Mucosa of descending colon (tissue), 3 donors: Measurements from ENCODE around the gene DUSP16. TPM values are rescaled to one million over a fixed set of nuclear protein-coding genes. Genes with fewer than 3 reads are reported as not detected.

ENCODE experiments used
- ATAC-seq: fragments of 200-7000 bp; cut with Tn5 transposase; one replicate; pipeline ENCODE4 v1.9.1; 2020; ENCODE audit warnings: mild to moderate bottlenecking, moderate library complexity
- DNase-seq, 3 donors: peaks; one replicate each; pipeline ENCODE4 v3.0.0-alpha.2; 2020
- H3K36me3 ChIP-seq: fragments of 200-600 bp; one replicate; pipeline ENCODE4 v1.8.0; 2021; ENCODE audit warnings: low read depth, mild to moderate bottlenecking
- H3K4me1 ChIP-seq: fragments of 200-600 bp; one replicate; pipeline ENCODE4 v1.8.0; 2021; ENCODE audit warnings: low read depth, mild to moderate bottlenecking
- H3K4me3 ChIP-seq: fragments of 200-600 bp; one replicate; pipeline ENCODE4 v1.8.0; 2021; ENCODE audit warnings: mild to moderate bottlenecking
- H3K9me3 ChIP-seq: fragments of 200-600 bp; one replicate; pipeline ENCODE4 v1.8.0; 2021; ENCODE audit warnings: mild to moderate bottlenecking
- CTCF ChIP-seq: fragments of 200-600 bp; IDR thresholded peaks from one replicate; pipeline ENCODE4 v1.8.0; 2022; ENCODE audit warnings: antibody characterized with exemption, mild to moderate bottlenecking
- intact Hi-C, 2 donors: fragments of 100-400 bp; cut with DNase I in 1 of 2; cut with micrococcal nuclease in 1 of 2; formaldehyde crosslinking; loops; one replicate each; pipeline versions ENCODE4 v1.11.0 to v1.11.1; 2022; cut with DNase I, micrococcal nuclease
- total RNA-seq, 3 donors: library from RNA; stranded (reverse); fragmentation: NEBNext Ultra II Directional in 2 of 3; extraction: Animal tissue kit (Norgen Biotek cat#: 25700) in 2 of 3; gene quantifications; one replicate each; pipeline versions ENCODE4 v1.2.1 to v1.2.4, GENCODE V29; 2021 to 2023
- donor health status: DM: no; HTN: no; CAD: no; lungs with moderate emphysema.
- donor health status: DM: no; HTN: no; CAD: no.
- donor health status: DM: no; HTN: yes; CAD: no.

DUSP16 gene
- total RNA-seq, 3 donors from 2014 or later = 42.3 to 61.8 (median 42.9) TPM

- Histone ChIP-seq H3K4me1 (peaks cover 36% of the 10 kb centered on the region), H3K4me3 (no peak overlapping the region), H3K9me3 (no peaks in the 10 kb centered on the region), H3K36me3 (no peaks in the 10 kb centered on the region)
- DNase-seq (no peak), ATAC-seq (no peak)
- intact Hi-C loops = no loop called here
- TF ChIP-seq CTCF = no peak
Measured at GRCh38 chr12:12521044-12521485, 41.6 kb downstream of the DUSP16 start.

- intact Hi-C loops = no loop called here
- ATAC-seq (no peak), DNase-seq (no peak)
- H3K4me1 ChIP-seq = peaks cover 36% of the 10 kb centered on the region
- no peak for TF ChIP-seq CTCF
- H3K4me3 ChIP-seq = no peak overlapping the region
- H3K36me3 ChIP-seq = no peaks in the 10 kb centered on the region
- no peaks in the 10 kb centered on the region for H3K9me3 ChIP-seq
Measured at GRCh38 chr12:12520273-12520672, 42.4 kb downstream of the DUSP16 start.

- ATAC-seq (no peak), DNase-seq (no peak)
- H3K4me3 ChIP-seq = no peak overlapping the region
- no peak for TF ChIP-seq CTCF
- H3K4me1 ChIP-seq = peaks cover 36% of the 10 kb centered on the region
- intact Hi-C loops = no loop called here
- H3K36me3 ChIP-seq = no peaks in the 10 kb centered on the region
- H3K9me3 ChIP-seq = no peaks in the 10 kb centered on the region
Measured at GRCh38 chr12:12519354-12519998, 43.2 kb downstream of the DUSP16 start.

GRCh38 chr12:12518919-12519318 is 43.7 kb downstream of the DUSP16 start:
- Histone ChIP-seq H3K9me3 (no peaks in the 10 kb centered on the region), H3K4me1 (peaks cover 36% of the 10 kb centered on the region), H3K4me3 (no peak overlapping the region), H3K36me3 (no peaks in the 10 kb centered on the region)
- TF ChIP-seq CTCF = no peak
- ATAC-seq (no peak), DNase-seq (no peak)
- intact Hi-C loops = no loop called here

- Histone ChIP-seq H3K9me3 (no peaks in the 10 kb centered on the region), H3K4me3 (no peak overlapping the region), H3K4me1 (peaks cover 36% of the 10 kb centered on the region), H3K36me3 (no peaks in the 10 kb centered on the region)
- TF ChIP-seq CTCF = no peak
- intact Hi-C loops = no loop called here
- no peak for DNase-seq
- no peak for ATAC-seq
Measured at GRCh38 chr12:12518464-12518845, 44.2 kb downstream of the DUSP16 start.
